HG03565 (cell line): ENCODE results near the gene GALNT2.

Experiments
- ATAC-seq: cut with Tn5 transposase; IDR thresholded peaks from one replicate; pipeline ENCODE4 v1.9.1; 2021; ENCODE audit warnings: mild to moderate bottlenecking, moderate library complexity; ENCODE audit not compliant: unreplicated experiment

Gene GALNT2

GRCh38 chr1:230158415-230159291 lies 91.6 kb downstream of the GALNT2 start:
- ATAC-seq: no peak

DNA sequence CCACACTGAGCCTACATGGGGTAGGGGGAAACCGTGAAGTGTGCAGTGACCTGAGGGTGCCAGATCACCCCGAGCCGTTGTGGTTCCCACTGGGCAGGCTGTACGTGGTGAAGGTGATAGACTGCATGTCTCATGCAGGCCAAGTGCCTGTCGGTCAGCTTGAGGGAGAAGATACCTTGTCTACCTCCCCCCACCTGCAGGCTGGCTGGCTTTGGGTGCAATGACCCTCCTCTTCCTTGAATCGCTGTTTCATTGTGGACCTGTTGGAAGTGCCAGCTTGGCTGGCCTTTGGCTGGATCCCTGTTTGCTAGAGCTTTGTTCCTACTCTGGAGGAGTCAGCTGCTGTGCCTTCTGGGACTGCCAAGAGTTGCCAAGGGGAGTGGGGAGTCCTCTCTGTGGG lies 92.5 kb downstream of the GALNT2 start:
- no peak for ATAC-seq

- ATAC-seq: no peak
Measured at GRCh38 chr1:230160957-230161771, 94.1 kb downstream of the GALNT2 start.

- no peak for ATAC-seq
Measured at GRCh38 chr1:230163205-230163604, 96.2 kb downstream of the GALNT2 start.

GRCh38 chr1:230163719-230164118 lies 96.7 kb downstream of the GALNT2 start:
- no peak for ATAC-seq

- no peak for ATAC-seq
Measured at GRCh38 chr1:230165536-230165935, 98.5 kb downstream of the GALNT2 start.

- ATAC-seq: no peak
Measured at GRCh38 chr1:230166366-230167132, 99.5 kb downstream of the GALNT2 start.

GRCh38 chr1:230167419-230167852 lies 100.4 kb downstream of the GALNT2 start:
- ATAC-seq: no peak

- ATAC-seq: peak; percentile 37
Measured at GRCh38 chr1:230169454-230170152, 102.6 kb downstream of the GALNT2 start.

DNA sequence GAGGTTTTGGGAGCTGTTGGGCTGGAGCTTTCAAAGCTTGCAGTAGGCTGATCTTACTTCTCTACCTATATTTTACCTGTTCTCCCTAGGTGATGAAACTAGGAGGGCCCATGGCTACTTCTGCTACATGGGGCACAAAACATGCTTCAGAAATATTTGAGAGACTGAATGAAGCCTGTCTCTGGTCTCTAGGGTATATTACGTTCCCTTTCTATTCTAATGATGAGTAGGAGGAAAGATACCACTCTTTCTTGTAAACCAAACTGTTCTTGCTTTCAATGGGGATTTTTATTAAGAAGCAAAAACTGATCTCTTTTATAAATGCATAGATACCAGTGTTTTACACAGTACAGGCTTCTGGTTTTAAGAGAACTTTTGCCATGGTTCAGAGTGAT lies 103.1 kb downstream of the GALNT2 start:
- peak; percentile 43 for ATAC-seq

DNA sequence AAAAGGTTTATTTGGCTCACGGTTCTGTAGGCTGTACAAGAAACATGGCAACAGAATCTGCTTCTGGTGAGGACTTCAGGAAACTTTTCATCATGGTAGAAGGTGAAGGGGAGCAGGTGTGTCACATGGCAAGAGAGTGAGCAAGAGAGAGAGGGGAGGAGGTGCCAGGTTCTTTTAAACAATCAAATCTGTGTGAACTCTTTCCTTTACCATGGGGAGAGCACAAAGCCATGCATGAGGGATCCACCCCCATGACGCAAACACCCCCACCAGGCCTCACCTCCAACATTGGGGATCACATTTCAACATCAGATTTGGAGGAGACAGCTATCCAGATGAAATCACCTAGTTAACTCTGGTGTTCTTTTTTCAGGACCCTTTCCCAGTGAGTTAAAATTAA lies 103.6 kb downstream of the GALNT2 start:
- ATAC-seq: no peak

GRCh38 chr1:230171356-230172015 lies 104.4 kb downstream of the GALNT2 start:
- ATAC-seq: no peak

- no peak for ATAC-seq
Measured at GRCh38 chr1:230172016-230172537, 105.0 kb downstream of the GALNT2 start.

- ATAC-seq: no peak
Measured at GRCh38 chr1:230173187-230173975, 106.3 kb downstream of the GALNT2 start.

DNA sequence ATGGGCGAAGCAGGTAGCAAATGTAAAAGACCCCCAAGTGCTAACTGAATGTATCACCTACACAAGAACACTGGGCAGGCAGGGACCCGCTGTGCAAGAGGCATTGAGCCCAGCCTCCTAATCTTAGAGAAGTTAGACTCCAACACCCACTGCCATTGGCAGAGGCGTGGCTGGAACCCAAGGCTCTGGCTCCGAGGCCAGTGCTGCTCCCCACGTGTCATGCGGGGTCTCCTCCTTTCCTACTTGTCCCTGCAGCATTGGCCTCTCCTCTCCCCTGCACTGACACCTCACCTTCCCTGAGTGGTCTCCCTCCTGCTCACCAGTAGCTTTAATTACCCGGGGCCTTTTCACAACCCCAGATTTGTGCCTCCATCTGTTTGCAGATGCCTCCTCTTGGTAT lies 107.0 kb downstream of the GALNT2 start:
- no peak for ATAC-seq

- no peak for ATAC-seq
Measured at GRCh38 chr1:230174471-230175162, 107.6 kb downstream of the GALNT2 start.

- no peak for ATAC-seq
Measured at GRCh38 chr1:230175163-230175747, 108.2 kb downstream of the GALNT2 start.

DNA sequence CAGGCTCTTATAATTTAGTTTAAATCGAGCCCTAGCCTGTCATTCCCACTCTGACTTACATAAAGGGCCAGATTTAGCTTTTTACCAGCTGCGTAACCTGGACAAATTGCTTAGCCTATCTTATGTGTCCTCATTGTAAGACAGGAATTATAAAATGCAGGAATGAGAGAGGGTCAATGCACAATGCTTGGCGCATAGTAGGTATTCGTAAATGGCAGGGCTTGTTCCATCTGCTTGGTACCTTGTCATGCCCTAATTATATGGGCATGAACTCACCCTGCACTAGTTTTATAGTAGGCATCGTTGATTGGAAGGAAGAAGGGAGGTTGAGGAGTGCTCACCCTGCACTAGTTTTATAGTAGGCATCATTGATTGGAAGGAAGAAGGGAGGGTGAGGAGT lies 108.8 kb downstream of the GALNT2 start:
- ATAC-seq: no peak
